NB4 (cell line): Measurements from ENCODE around the gene KCNK3.

Experiments used
- CTCF ChIP-seq: IDR thresholded peaks from one replicate; pipeline ENCODE4 v1.5.1; 2012; ENCODE audit warnings: low read depth, low read length
- MAX ChIP-seq: IDR thresholded peaks from 2 replicates; pipeline ENCODE4 v1.6.1; 2011; ENCODE audit warnings: low read depth, low read length
- POLR2A ChIP-seq: IDR thresholded peaks from 2 replicates; pipeline ENCODE4 v1.6.1; 2011; ENCODE audit warnings: mild to moderate bottlenecking; ENCODE audit not compliant: insufficient read length; ENCODE audit errors: extremely low read depth

- TF ChIP-seq MAX (no peak), CTCF (no peak), POLR2A (no peak)
Observed at GRCh38 chr2:26696351-26696816, 3.9 kb downstream of the KCNK3 start.
